ENCODE results near the gene MRPS23.
A peak's percentile ranks its signal among the peaks of the same experiment; 100 is the strongest.

Gene MRPS23

DNA sequence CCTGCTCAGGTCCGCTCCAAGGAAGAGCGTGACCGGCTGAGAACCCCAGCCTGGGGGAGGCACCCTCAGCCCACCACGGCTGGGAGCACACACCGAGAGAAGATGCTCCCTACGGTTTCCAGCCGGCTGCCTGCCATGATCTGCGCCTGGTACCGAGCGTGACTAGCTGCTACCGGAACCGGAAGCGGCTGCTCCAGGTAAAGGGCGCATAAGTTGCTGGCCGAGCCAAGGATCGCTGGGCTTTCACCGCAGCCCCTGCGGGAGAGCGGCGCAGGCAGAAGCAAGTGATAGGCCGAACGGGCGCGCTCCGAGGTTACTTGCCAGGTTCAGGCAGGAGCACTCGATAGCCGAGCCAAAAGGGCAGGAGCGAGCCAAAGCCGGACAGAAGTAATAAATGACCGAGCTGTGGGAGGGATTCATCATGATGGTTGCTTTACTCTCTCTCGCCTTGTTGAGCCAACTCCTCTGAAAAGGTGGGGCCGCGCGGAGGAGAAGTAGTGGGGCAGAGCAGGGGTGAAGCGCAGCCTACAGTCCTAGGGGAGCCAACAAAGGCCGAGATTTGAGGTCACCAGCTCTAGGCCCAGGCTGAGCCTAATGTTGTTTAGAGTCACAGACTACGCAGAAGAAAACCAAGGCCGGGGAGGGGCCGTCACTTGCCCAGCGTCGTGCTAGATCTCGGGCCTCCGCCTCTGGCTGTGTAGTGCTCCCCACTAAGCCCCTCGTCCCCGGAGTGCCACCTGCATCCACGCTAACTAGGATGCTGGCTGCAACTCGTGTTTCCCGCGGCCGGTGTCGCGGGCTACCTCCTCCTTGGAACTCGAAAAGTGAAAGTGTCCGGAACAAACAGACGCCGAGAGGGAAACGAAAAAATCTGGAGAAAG lies at the start of gene MRPS23:
Gene MRPS23 (minus strand): TSS at position 171 of the 881 bp plus-strand sequence. CDS start 34 bp downstream, at position 137.
- DNase-seq = peak; percentile 92

DNA sequence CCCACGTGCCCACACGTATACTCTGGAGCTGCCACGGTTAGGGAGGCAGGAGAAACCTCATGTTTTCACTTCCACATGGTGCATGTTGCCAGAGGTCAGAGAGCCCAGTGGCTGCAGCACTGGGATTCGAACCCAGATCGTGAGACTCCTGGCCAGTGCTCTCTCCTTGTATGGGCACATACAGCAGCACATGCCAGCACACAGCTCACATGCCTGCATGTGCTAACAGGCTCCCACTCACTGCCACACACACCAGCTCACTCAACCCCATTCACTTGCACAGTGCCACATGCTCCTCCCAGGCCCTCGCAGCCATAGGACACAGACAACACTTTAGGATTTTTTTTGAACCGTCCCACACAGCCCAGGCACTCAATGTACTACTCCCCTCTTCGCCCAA lies 49.5 kb upstream of the MRPS23 start:
- DNase-seq = no peak

DNA sequence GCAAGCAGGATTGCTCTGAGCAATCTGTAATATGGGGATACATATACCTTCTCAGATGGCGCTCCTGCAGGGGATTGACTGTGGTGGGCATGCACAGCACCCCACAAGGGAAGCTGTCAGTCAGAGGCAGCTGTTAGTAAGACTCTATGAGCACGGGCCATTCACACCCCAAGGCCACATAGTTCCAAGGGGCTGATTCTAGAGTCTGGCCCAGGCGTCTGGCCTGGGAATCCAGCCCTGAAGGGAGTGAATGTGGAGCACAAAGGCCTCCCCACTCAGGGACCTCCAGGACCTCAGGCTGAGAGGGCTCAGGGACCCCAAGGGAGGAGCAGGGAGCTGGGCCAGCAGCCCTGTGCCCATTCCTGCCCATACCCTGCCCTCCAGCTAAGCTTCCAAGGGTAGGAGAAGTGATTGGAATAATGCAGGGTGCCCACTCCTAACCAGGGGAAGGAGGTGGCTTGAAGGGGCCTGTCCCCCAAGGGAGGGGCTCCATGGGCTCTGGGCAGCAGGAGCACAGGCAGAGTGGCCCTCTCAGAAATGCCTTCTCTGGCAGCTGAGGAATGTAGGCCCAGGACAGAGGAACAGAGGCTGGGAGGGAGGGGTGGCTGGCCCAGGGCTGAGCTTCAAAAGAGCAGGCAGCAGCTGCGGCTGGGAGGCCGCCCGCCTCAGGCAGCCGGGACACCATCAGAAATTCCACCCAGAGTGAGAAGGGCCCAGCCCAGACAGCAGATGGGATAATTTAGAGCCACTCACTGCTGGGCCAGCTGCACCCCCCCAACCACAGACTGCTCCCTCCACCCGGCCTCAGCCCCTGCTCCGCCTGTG lies 48.9 kb upstream of the MRPS23 start:
- no peak for DNase-seq

DNA sequence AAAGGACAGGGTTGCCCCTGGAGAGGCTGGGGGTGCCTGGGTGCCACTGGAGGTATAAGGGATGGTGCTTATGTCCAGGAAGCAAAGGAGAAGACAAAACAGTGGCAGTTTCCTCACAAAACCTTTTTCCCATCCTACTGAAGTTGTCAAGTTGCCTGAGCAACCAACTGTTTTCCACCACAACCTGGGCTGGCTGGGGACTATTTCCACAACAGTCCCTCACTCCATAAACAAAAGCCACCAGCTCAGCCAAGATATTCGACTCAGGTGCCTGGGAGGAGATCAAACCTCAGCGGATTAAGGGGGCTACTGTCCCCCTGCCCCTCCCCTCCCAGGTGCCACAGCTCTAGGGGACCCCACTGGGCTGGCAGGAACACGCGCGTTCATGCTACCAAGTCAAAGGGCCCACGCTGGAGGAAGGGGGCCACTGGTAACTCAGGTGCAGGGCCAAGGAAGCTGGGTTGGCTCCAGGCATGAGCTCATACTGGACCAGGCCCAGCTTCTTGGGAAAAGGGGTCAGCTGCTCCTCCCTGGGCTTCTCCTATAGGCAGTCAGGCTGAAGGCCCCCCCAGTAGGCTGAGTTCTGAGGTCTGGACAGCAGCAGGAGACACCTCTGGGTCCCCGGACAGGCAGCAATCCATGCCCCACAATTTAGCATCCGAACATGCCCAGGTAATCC lies 45.7 kb upstream of the MRPS23 start:
- no peak for DNase-seq

DNA sequence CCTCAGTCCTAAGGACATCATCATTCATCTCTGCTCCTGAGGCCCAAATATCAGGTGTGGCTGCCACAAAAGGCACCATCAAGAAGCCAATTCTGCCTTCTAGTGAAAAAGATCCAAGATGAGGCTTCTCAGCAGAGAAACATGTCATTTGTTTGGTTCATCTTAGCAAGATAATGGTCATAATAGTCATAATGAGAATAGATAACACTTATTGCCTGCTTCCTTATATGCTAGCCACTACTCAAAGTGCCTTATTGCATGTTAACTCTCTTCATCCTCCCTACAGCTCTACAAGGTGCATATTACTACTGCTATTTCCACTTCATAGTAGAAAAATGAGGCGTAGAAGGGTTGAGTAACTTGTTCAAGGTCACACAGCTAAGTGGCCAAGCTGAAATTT lies 45.0 kb upstream of the MRPS23 start:
- DNase-seq = no peak

DNA sequence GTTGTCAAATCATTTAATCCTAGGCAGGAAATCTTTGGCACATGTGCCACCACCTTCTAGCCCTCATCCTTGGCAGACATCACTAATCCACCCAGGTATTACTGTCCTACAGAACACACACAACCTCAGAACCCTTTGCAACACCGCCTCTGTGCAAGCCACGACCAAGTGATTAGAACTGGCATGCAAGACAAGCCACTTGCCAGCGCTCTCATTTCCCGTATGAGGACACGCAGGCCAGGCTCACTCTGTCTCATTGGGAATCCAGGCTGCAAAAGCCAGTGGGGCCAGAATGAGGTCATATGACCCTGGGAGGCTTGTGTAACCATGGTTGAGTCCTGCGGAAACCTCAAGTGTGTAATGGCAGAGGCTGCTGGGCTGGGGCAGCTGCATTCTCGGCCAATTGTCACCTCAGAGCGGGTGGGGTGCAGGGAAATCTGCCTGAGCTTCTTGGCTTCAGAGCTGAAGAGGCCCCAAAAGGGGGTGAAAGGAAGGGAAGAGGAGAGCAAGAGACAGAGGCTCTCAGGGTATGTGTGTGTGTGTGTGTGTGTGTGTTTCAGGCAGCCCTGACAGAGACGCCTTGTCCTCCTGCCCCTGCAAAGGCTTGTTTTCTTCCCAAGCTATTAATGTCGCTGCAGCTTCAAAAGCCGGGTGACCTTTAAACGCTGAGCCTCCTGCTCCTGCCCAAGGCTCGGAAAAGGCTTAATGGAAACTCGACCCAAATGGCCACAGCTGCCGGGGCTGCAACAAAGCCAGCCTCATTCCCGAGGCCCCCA lies 43.2 kb upstream of the MRPS23 start:
- DNase-seq = no peak

DNA sequence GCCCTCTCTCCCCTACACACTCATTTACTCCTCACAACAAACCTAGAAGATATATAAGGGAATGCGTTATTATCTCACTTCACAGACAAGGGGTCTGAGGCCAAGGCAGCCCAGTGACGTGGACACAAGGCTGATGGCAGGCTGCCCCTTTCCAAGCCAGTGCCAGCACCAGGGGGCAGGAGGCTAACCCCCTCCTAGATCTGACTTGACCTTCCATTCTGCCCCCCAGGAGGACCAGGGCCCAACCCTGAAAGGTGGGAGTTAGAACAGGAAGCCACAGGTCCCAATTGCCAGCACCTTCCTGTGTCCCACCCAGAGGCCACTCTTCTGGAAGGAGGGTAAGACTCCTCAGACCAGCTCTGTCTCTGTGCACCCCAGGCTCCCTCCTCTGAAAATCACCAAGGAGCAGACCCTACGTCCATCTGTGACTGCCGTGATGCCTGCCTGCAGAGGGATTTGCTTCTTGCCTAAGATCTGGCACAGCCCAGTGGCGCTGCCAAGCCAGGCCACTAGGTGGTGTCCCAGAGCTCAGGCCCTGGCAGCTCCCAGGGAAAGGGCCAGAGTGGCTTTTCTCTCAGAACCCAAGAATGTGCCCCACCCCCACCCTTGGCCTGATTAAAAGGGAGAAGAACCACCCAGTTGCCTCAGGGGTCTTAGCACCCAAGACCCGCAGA lies 42.4 kb upstream of the MRPS23 start:
- DNase-seq = peak; percentile 51

DNA sequence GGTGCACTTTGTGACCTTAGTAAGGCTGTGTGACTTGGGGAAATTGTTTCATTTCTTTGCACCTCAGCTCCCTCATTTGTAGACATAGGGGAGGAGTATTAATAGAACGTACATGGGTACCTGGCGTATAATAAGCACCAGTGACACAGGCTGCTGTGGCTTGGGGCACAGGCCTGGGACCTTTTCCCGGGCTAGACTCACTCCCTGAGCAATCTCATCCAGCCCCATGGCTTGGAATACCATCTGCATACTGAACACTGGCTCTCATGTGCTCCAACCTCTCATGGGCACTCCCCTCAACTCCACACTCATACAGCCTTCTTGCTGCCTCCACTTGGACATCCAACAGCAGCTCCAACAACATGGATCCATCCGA lies 41.0 kb upstream of the MRPS23 start:
- DNase-seq = no peak

DNA sequence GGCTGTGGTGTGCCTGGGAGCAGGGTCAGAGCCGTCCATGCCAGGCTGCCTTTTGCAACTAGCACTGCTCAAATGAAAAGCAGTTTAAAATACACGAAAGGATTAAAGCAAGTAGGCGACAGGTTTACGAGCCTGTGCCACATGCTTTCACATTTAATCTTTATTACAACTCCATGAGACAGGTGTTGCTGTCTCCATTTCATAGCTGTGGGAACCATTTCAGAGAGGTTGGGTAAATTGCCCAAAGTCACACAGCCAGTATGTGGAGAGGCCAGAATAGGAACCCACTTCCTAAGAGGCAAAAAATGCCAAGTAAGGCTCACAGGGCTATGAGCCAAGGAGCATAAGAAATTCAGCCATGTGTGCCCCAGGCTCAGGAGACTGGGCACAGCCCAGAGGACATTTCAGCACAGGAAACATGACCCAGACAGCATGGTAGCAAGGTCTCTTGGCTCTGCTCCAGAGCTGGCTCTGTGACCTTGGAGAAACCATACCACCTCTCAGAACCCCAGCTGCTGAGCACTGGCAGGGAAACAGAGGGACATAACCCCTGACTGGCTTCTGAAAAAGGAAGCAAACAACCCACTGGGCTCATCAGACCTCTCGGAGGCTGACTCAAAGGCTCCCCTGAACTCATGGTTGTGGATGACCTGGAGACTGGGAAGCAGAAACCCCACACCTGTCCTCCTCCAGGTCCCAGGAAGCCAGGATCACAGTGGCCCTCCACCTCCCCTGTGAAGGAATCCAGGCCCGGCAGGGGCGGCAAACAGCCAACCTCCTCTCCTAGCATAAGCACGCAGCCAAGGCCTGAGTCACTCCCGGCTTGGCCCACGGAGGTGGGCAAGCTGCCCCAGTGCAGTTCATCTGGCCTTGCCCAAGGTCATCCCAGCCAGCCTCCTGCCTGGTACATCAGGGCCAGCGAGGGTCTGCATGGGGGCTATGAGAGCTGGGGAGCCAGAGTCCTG lies 40.3 kb upstream of the MRPS23 start:
- no peak for DNase-seq

DNA sequence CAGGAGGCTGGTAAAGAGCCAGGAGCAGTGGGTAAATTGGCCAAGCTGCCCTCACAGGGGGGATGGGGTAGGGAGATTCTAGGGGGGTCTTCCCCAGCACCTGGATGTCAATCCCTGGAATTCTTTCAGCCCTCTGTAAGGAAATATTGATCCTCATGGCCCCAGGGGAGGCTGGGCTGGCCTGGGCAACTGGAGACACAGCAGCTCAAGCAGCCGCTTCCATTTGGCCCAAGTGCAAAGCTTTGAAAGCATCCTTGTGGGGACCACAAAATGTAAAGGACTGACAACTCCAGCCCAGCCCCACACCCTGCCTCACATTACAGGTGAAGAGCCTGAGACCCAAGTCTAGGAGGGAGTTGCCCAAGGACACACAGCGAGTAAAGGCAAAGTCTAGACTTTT lies 39.4 kb upstream of the MRPS23 start:
- DNase-seq = no peak

DNA sequence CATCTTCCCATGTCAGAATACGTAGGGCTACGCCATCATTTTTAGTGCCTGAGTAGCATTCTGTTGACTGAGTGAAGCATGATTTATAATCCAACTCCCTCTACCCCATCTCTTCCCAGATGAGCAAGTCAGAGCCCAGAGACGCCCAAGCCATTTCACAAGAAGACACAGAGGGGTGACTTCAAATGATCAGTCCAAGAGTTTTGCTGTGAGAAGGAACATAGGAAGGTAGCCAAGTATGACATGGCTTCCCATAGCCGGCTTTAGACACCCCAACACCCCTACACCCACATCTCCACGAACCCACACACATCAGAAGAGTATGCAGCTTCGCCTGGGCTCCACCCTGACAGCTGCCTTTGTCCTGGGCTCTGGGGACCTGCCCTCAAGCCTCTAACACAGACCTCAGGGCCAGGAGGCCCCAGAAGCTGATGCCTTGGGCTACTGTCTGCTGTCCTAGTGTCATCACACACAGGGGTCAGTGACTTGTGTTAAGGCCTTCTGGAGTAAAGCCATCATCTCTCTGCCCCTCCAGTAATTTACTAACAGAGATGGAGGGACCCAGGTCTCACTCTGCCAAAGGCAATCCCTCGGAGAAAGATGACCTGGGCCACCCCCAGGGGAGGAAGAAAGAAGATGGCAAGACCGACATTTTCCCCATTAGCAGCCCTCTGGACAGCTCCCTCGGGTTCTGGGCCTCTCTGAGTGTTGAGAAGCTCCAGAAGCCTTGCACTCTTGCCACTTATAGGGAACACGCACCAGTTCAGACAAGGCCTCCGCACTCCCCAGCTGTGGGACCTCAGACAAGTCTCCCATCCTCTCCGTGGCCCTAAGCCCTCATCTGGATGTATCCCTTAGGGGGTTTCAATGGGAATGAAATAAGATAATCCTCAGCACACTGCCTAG lies 38.7 kb upstream of the MRPS23 start:
- DNase-seq = no peak

DNA sequence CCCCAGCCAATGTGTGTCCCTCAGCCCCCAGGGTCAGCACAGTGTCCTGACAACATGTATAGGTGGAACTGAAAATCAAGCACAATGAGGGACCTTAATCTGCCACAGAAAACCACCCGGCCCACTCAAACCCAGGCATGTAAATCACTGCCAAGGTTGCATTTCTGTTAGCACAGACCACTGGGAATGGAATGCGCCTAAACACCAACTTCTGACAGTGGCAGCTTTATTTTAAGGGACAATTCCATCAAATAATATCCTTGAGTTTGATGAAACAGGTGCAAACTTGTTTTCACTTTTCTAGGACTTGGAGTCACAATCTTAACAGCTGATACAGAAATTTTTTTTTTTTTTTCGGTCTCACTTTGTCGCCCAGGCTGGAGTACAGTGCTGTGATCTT lies 37.3 kb upstream of the MRPS23 start:
- DNase-seq = no peak

DNA sequence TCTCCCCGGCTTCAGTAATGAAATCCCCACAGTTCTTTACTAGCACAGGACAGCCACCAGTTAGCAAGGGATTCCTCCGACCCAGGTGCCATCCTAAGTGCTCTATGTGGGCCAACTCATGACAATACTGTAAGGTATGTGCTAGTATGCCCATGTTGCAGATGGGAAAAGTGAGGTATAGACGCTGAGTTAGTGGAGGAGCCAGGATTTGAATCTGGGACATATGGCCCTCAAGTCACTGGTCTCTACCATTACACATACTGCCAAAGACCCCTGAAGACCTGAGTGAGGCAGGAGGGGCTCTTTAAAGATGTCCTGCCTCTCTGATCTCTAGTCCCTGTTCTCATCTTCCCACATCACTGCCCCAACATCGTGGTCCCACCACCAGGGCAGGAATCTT lies 36.2 kb upstream of the MRPS23 start:
- DNase-seq = no peak

DNA sequence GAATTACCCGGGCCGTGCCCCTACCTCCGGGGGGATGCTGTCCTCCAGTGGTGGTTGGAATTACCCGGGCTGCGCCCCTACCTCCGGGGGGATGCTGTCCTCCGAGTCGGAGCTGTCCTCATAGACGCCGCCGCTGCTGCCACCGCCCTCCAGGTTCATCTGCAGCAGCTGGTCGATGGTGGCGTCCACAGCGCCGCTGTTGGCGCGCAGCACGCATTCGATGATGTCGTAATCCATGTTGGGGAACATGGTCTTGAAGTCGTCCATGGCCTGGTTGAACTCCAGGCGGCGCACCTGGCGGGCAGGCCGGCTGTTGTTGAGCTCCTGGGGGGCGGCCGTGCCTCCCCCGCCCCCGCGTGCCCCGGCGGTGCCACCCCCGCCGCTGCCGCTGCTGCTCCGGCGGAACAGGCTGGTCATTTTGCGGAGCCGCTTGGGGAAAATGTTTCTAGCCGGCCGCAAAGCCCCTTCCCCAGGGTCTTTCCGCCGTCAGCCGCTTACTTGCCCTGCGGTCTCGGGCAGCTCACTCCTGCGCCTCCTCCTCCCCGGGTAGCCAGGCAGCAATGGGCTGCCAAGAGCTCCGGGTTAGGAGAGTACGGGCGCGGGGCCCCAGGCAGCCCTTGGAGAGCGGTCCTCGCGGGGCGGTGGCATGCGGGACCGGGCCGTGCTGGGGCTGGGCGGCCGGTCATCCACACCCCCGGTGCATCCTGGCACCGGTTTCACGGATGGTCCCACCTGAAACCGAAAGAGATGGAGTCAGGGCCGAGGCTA lies 35.5 kb upstream of the MRPS23 start:
- no peak for DNase-seq

DNA sequence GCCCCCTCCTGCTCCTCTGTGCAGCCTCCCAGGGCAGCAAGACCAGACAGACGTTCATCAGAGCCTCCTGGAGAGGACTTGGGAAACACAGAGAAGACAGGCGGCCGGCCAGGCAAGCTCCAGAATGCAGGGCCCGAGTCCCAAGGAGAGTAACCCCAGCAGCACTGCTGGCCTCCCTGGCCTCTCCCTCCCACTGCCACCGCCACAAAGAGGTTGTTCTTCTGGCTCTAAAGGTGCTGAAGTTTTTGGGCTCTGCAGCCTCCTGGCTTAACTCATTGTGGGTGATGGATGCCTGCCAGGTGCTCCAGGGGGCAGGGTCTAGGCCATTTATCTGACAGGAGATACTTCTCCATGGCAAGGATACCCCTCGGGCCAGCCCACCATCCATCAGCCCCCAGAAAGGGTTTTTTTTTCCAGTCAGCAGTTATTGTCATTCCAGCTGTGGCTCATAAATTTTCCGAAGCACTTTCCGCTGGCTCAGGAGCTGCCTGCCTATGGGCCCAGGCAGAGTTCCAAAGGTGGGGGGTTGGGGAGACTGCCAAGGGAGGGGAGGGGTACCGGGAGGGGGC lies 32.0 kb upstream of the MRPS23 start:
- no peak for DNase-seq

DNA sequence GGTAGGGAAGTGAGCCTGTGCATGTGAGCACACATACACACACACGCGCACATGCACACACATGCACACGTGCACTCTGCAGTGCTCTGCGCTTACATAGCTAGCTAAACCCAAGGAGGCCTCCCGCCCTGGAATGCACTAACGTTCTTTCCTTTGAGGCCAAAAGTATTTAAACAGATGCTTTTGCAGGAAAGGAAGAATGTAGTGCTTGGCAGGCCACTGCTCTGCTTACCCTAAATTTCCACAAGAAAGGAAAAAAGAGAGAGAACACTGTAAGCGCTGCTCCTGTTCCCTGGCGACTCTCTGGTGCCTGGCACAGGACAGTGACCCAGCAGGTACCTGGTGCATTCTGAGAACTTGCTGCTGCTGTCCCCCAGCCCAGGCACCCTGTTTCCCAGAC lies 31.3 kb upstream of the MRPS23 start:
- DNase-seq = no peak

DNA sequence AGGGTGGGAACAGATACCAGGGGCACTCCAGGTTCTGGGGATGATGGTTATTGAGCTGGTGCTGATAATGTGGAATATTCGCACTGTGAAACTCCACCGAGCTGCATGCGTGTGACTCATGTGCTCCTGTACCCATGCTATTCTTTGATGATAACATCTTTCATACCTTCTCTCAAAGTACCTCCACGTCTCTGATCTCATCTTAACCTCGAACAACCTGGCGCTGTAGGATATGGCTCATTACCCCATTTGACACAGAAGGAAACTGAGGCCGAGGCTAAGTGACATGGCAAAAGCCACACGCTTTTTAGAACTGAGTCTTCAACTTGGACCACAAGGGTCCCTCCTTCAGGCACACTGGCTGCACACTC lies 30.2 kb upstream of the MRPS23 start:
- DNase-seq = no peak

DNA sequence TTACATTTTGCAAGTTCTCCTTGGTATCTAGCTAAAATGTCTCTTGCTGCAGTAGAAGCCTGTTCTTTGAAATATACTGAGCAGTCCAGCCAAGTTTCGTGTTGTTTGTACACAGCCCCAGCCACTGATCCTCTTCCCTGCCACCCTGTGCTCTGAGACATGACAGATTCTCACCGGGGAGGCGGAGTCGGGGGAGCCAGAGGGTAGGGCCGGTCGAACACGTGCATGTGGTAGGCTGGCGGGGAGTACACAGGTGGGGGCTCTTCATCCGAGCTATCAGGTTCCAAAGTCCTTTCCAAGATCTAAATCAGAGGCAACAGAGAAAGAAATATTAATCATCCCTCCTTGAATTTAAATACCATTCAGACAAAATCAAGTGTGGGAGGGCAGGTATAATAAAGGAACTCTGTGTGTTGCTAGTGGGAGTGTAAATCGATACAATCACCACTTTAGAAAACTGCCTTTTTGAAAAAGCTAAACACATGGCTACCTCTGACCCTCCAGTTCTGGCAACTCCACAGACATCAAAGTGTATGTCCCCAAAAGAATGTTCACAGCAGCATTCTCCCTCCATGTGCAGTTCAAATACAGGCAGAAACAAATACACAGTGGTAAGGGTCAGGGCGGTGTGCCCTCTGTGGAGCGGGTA lies 29.7 kb upstream of the MRPS23 start:
- no peak for DNase-seq
